ENCODE measurements around the gene ARF4. TPM values are rescaled to one million over a fixed set of nuclear protein-coding genes. Genes with fewer than 3 reads are reported as not detected.

ARF4 gene
- total and polyA plus RNA-seq, 2 experiments from 2014 or later: 144 to 249 TPM

DNA sequence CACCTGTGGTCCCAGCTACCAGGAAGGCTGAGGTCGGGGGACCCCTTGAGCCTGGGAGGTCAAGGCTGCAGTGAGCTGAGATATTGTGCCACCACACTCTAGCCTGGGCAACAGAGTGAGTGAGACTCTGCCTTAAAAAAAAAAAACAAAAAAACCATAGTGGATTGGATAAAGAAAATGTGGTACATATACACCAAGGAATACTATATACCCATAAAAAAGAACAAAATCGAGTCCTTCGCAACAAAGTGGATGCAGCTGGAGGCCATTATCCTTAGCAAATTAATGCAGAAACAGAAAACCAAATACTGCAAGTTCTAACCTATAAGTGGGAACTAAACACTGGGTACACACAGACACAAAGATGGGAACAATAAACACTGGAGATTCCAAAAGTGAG lies 20.6 kb upstream of the ARF4 start:
- H3K9me3 Mint-ChIP-seq: no peaks in the 10 kb centered on the region; the same call in 2 of the 3 replicates
- peaks cover 5% of the 10 kb centered on the region; the same call in 2 of the 3 replicates for H3K36me3 Mint-ChIP-seq (ENCODE audit: low read depth)
- Histone ChIP-seq H3K9me2 (ENCODE audit: insufficient read depth) (no peaks in the 10 kb centered on the region), H3F3A (replicated peaks; ENCODE audit: low read depth) (no peaks in the 10 kb centered on the region), H2AFZ (no peak overlapping the region), H3K79me2 (replicated peaks; ENCODE audit: insufficient read depth) (no peaks in the 10 kb centered on the region), H3K36me3 (ENCODE audit: insufficient read depth) (no peaks in the 10 kb centered on the region), H4K20me1 (replicated peaks; ENCODE audit: insufficient read depth) (no peaks in the 10 kb centered on the region), H3K4me1 (ENCODE audit: insufficient read depth) (no peaks in the 10 kb centered on the region; the same call in none of the 2 replicates), H3K27ac (ENCODE audit: low read depth) (no peak overlapping the region), H3K4me2 (no peak overlapping the region), H3K4me3 (no peak overlapping the region), H3K27me3 (ENCODE audit: insufficient read depth) (no peaks in the 10 kb centered on the region)
- H3K4me1 Mint-ChIP-seq: peaks cover 8% of the 10 kb centered on the region; the same call in 2 of the 3 replicates
- no peak overlapping the region for H3K4me3 Mint-ChIP-seq
- H3K27ac Mint-ChIP-seq: no peak overlapping the region
- ATAC-seq (no peak), DNase-seq (ENCODE audit: low spot score) (no peak)
- TF ChIP-seq EZH2 (IDR thresholded peaks at IDR 0.05; ENCODE audit: low read depth, unreplicated experiment): no peak
- TF ChIP-seq ZNF114 (CRISPR knock-in tag; IDR thresholded peaks at IDR 0.05): no peak
- no peak for TF ChIP-seq NANOG (IDR thresholded peaks at IDR 0.05; ENCODE audit: borderline replicate concordance)
- no peak for TF ChIP-seq JUNB (IDR thresholded peaks at IDR 0.05; ENCODE audit: unreplicated experiment)
- no peak for TF ChIP-seq CREB1 (CRISPR knock-in tag; IDR thresholded peaks at IDR 0.05; ENCODE audit: low read depth)
- TF ChIP-seq, protein P1, sequence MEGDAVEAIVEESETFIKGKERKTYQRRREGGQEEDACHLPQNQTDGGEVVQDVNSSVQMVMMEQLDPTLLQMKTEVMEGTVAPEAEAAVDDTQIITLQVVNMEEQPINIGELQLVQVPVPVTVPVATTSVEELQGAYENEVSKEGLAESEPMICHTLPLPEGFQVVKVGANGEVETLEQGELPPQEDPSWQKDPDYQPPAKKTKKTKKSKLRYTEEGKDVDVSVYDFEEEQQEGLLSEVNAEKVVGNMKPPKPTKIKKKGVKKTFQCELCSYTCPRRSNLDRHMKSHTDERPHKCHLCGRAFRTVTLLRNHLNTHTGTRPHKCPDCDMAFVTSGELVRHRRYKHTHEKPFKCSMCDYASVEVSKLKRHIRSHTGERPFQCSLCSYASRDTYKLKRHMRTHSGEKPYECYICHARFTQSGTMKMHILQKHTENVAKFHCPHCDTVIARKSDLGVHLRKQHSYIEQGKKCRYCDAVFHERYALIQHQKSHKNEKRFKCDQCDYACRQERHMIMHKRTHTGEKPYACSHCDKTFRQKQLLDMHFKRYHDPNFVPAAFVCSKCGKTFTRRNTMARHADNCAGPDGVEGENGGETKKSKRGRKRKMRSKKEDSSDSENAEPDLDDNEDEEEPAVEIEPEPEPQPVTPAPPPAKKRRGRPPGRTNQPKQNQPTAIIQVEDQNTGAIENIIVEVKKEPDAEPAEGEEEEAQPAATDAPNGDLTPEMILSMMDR (conservative IDR thresholded peaks at IDR 0.05; ENCODE audit: low read depth in 2 of 2): no peak
- TF ChIP-seq, protein P2, sequence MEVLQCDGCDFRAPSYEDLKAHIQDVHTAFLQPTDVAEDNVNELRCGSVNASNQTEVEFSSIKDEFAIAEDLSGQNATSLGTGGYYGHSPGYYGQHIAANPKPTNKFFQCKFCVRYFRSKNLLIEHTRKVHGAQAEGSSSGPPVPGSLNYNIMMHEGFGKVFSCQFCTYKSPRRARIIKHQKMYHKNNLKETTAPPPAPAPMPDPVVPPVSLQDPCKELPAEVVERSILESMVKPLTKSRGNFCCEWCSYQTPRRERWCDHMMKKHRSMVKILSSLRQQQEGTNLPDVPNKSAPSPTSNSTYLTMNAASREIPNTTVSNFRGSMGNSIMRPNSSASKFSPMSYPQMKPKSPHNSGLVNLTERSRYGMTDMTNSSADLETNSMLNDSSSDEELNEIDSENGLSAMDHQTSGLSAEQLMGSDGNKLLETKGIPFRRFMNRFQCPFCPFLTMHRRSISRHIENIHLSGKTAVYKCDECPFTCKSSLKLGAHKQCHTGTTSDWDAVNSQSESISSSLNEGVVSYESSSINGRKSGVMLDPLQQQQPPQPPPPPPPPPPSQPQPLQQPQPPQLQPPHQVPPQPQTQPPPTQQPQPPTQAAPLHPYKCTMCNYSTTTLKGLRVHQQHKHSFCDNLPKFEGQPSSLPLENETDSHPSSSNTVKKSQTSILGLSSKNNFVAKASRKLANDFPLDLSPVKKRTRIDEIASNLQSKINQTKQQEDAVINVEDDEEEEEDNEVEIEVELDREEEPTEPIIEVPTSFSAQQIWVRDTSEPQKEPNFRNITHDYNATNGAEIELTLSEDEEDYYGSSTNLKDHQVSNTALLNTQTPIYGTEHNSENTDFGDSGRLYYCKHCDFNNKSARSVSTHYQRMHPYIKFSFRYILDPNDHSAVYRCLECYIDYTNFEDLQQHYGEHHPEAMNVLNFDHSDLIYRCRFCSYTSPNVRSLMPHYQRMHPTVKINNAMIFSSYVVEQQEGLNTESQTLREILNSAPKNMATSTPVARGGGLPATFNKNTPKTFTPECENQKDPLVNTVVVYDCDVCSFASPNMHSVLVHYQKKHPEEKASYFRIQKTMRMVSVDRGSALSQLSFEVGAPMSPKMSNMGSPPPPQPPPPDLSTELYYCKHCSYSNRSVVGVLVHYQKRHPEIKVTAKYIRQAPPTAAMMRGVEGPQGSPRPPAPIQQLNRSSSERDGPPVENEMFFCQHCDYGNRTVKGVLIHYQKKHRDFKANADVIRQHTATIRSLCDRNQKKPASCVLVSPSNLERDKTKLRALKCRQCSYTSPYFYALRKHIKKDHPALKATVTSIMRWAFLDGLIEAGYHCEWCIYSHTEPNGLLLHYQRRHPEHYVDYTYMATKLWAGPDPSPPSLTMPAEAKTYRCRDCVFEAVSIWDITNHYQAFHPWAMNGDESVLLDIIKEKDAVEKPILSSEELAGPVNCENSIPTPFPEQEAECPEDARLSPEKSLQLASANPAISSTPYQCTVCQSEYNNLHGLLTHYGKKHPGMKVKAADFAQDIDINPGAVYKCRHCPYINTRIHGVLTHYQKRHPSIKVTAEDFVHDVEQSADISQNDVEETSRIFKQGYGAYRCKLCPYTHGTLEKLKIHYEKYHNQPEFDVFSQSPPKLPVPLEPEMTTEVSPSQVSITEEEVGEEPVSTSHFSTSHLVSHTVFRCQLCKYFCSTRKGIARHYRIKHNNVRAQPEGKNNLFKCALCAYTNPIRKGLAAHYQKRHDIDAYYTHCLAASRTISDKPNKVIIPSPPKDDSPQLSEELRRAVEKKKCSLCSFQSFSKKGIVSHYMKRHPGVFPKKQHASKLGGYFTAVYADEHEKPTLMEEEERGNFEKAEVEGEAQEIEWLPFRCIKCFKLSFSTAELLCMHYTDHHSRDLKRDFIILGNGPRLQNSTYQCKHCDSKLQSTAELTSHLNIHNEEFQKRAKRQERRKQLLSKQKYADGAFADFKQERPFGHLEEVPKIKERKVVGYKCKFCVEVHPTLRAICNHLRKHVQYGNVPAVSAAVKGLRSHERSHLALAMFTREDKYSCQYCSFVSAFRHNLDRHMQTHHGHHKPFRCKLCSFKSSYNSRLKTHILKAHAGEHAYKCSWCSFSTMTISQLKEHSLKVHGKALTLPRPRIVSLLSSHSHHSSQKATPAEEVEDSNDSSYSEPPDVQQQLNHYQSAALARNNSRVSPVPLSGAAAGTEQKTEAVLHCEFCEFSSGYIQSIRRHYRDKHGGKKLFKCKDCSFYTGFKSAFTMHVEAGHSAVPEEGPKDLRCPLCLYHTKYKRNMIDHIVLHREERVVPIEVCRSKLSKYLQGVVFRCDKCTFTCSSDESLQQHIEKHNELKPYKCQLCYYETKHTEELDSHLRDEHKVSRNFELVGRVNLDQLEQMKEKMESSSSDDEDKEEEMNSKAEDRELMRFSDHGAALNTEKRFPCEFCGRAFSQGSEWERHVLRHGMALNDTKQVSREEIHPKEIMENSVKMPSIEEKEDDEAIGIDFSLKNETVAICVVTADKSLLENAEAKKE (CRISPR knock-in tag; IDR thresholded peaks at IDR 0.05): no peak
- no peak for TF ChIP-seq EZH2phosphoT487 (IDR thresholded peaks at IDR 0.05; ENCODE audit: unreplicated experiment)
- no peak for TF ChIP-seq POLR2AphosphoS5 (IDR thresholded peaks at IDR 0.05; ENCODE audit: low read depth)
- TF ChIP-seq, protein P3, sequence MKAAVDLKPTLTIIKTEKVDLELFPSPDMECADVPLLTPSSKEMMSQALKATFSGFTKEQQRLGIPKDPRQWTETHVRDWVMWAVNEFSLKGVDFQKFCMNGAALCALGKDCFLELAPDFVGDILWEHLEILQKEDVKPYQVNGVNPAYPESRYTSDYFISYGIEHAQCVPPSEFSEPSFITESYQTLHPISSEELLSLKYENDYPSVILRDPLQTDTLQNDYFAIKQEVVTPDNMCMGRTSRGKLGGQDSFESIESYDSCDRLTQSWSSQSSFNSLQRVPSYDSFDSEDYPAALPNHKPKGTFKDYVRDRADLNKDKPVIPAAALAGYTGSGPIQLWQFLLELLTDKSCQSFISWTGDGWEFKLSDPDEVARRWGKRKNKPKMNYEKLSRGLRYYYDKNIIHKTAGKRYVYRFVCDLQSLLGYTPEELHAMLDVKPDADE (IDR thresholded peaks at IDR 0.05): no peak
- TF ChIP-seq, protein P4, sequence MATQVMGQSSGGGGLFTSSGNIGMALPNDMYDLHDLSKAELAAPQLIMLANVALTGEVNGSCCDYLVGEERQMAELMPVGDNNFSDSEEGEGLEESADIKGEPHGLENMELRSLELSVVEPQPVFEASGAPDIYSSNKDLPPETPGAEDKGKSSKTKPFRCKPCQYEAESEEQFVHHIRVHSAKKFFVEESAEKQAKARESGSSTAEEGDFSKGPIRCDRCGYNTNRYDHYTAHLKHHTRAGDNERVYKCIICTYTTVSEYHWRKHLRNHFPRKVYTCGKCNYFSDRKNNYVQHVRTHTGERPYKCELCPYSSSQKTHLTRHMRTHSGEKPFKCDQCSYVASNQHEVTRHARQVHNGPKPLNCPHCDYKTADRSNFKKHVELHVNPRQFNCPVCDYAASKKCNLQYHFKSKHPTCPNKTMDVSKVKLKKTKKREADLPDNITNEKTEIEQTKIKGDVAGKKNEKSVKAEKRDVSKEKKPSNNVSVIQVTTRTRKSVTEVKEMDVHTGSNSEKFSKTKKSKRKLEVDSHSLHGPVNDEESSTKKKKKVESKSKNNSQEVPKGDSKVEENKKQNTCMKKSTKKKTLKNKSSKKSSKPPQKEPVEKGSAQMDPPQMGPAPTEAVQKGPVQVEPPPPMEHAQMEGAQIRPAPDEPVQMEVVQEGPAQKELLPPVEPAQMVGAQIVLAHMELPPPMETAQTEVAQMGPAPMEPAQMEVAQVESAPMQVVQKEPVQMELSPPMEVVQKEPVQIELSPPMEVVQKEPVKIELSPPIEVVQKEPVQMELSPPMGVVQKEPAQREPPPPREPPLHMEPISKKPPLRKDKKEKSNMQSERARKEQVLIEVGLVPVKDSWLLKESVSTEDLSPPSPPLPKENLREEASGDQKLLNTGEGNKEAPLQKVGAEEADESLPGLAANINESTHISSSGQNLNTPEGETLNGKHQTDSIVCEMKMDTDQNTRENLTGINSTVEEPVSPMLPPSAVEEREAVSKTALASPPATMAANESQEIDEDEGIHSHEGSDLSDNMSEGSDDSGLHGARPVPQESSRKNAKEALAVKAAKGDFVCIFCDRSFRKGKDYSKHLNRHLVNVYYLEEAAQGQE (IDR thresholded peaks at IDR 0.05; ENCODE audit: unreplicated experiment): no peak
- no peak for TF ChIP-seq STAT1 (IDR thresholded peaks at IDR 0.05; ENCODE audit: unreplicated experiment)
- no peak for TF ChIP-seq ZNF331 (CRISPR knock-in tag; IDR thresholded peaks at IDR 0.05; ENCODE audit: low read depth)
- H3K27me3 Mint-ChIP-seq (ENCODE audit: insufficient read depth, low read depth, poor library complexity): peaks cover 6% of the 10 kb centered on the region

All from GM23338 (cell line).